ENCODE results near the gene TARBP2.
A peak's percentile ranks its signal among the peaks of the same experiment; 100 is the strongest.
"Not testable (repeated sequence)": the region's sequence is repeated elsewhere in the genome, so short reads cannot be mapped to it uniquely, and the experiment has no call there.

TARBP2 gene

GRCh38 chr12:53513712-53514410, 12.8 kb downstream of the TARBP2 start:
- DNase-seq (ENCODE audit: low spot score), result no peak

GRCh38 chr12:53514628-53515290, 13.7 kb downstream of the TARBP2 start:
- no peak for DNase-seq (ENCODE audit: low spot score)

- DNase-seq (ENCODE audit: low spot score), result no peak
These were observed 14.2 kb downstream of the TARBP2 start for GRCh38 chr12:53515291-53515680.

GRCh38 chr12:53516758-53517455, 15.8 kb downstream of the TARBP2 start:
- no peak for DNase-seq (ENCODE audit: low spot score)

DNA sequence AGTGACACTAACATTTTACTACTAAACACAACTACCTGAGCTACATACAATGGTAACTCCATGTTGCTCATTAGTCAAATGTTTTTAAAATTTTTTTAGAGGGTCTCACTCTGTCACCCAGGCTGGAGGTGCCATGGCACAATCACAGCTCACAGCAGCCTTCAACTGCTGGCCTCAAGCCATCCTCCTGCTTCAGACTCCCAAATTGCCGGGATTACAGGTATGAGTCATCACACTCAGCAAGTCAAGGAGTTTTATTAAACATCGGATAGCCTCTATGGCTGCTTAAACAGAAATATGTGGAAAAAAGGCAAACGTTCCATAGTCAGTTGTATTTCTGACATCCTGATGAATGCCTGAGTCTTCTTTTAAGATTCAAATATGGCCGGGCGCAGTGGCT, 17.3 kb downstream of the TARBP2 start:
- no peak for DNase-seq (ENCODE audit: low spot score)

DNA sequence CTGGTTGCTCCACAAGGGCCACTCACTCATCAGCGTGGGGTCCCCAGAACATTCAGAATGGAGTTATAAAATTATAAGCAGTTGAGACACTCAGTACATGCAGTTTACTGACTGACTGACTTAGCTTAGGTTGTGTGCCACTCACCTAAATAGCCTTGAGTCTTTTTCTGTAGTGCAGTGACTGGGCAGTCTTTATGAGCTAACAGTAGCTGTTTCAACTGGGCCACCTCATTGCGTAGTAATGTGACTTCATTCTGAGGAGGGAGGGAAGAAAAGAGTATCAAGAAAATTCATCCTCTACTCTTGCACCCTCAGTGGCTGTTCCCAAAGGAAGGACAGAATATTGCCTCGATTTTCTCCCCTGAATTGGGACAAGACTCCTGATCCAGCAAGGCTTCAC, 22.0 kb downstream of the TARBP2 start:
- no peak for DNase-seq (ENCODE audit: low spot score)

DNA sequence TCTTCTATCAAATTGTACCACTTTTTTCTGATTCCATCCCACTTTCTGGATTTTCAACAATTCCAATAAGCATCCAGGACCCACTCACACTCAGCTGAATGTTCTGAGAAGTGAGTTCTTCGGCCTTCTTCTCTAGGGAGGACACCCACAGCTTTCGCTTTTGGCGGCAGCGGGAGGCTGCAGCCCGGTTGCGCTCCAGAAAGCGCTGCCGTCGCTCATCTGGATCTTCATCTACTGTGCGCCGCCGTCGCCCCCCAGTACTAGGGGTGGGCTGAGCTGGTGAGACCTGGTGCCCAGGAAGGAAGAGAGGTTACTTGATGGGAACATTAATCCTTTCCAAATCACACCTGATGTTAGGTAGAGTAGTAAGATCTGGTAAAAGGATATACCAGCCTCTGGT, 23.4 kb downstream of the TARBP2 start:
- DNase-seq (ENCODE audit: low spot score), result no peak

DNA sequence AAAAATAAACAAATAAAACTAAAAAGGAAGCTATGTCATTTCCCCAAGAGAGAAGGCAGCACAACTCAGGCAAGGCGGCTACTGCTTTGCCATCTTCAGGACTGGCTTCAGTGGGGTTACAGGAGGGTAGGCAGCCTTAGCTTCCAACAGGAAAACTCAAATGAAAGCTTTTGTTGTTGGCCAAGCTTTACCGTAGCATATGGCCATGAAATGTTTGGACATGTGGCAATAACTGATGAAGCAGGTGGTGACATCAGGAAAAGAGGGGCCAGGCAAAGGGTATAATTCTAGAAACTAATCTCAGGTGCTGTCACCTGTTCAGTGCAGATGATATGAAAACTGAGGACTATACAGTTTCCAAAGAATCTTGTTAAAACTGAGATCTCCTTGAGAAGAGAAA, 29.0 kb downstream of the TARBP2 start:
- no peak for DNase-seq (ENCODE audit: low spot score)

- no peak for DNase-seq (ENCODE audit: low spot score)
These were observed 29.8 kb downstream of the TARBP2 start for GRCh38 chr12:53530920-53531319.

GRCh38 chr12:53532021-53532420, 30.9 kb downstream of the TARBP2 start:
- DNase-seq (ENCODE audit: low spot score), result no peak

DNA sequence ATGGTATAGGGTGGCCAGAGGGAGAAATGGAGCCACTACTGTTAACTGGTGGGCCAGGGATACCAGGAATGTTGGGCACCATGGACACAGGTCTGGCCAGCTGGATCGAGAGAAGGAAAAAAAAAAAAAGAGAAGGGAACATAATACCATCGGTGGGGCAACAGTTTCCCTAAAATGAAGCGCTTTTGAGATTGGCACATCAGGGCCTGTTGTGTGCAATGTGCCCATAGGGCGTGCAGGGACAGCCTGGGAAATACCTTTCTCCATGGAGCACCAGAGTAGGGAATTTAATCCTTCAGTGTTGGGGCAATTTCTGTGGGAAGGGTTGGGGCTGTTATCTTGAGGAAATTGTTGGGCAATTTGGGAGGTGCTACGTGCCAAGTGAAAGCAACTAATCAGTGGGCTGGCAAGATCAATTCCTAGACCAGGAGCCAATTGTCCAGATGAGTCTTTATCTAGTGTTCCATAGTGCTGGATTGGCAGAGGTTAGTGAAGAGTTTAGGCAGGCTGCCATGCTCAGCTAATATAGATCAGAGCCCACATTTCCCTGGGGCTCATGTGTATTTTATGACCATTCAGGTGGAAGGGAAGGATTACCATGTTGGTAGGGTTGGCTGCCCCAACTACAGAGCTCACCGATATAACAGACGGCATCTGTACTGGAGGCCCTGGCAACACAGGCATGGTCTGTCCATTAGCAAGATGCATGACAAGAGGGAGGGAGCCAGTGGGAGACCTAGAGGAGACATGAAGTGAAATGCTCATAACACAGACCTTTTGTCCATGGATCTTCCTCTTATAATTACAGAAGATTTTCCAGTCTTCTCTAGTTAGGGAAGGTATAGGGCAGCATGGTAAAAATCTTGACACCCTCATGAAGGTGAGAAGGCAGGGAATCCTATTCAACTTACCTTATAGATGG, 31.7 kb downstream of the TARBP2 start:
- no peak for DNase-seq (ENCODE audit: low spot score)

DNA sequence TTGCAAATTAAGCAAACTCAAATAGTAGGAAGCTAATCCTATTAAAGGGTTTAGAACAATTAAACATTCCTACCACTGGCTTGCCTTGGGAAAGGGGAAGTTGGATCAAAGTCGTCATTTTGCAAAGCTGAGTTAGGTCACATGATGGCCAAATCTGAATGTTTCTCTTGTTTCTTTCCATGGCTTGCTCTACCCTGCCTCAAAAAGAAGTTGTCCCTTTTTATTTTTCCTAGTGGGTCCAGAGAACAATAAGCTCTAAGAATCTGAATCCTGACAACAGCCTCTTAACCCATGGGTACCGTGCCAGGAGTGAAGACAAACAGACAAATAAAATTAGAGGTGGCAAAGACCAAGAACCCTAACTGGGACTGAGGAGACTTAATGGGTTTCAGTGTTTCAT, 32.4 kb downstream of the TARBP2 start:
- DNase-seq (ENCODE audit: low spot score), result no peak

GRCh38 chr12:53536962-53537361, 35.9 kb downstream of the TARBP2 start:
- no peak for DNase-seq (ENCODE audit: low spot score)

DNA sequence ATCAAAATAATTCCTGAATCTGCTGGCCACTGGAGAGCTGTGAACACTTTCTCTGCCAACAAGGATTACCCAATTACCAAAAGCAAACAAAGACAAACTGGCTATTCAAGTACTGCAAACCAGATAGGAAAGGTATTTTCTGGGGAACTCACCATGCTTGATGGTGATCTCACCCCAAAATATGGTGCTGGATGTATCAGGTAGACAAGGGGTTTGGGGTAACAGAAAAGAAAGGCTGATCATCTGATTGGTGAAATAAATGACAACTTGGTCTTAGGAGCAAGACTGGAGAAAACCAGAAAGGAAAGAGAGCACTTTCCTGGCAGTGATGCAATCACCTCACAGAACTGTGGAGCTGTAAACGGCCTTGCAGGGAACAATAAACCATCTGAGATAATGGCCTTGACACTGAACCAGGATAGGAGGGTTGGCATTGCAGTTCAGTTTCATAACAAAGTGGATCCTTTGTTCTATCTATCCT, 37.2 kb downstream of the TARBP2 start:
- no peak for DNase-seq (ENCODE audit: low spot score)

- DNase-seq (ENCODE audit: low spot score), result no peak
These were observed 38.4 kb downstream of the TARBP2 start for GRCh38 chr12:53539526-53539925.

- DNase-seq (ENCODE audit: low spot score), result peak; percentile 66
These were observed 42.5 kb downstream of the TARBP2 start for GRCh38 chr12:53543539-53543938.

- DNase-seq (ENCODE audit: low spot score), result not testable (repeated sequence)
These were observed 47.3 kb downstream of the TARBP2 start for GRCh38 chr12:53548354-53548753.

DNA sequence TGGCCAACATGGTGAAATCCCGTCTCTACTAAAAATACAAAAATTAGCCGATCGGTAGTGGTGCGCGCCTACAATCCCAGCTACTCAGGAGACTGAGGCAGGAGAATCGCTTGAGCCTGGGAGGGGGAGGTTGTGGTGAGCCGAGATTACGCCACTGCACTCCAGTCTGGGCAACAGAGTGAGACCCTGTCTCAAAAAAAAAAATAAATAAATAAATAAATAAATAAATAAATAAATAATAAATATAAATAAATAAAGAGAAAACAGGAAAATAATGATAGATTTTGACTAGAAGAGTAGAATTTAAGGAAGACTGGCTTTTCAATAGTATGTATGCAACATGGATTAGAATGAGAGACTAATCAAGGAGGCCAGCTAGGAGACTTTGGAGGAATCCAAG, 49.0 kb downstream of the TARBP2 start:
- not testable (repeated sequence) for DNase-seq (ENCODE audit: low spot score)

DNA sequence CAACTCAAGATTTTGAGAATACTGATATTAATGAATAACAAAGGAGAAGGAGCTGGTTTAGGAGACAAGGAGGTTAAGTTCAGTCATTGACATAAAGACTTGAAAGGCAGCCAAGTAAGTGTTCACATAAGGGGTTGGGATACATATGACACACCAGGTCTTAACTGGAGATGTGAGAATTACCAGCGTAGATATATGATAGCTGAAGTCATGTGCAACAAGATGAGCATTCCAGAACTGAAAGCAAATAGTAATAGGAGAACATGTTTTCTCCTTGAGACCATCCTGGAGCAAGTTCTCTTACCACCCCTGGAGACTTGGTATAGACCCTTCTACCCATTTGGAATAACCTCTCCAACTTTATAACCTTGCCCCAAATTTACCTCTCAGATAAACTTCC, 49.5 kb downstream of the TARBP2 start:
- no peak for DNase-seq (ENCODE audit: low spot score)

DNA sequence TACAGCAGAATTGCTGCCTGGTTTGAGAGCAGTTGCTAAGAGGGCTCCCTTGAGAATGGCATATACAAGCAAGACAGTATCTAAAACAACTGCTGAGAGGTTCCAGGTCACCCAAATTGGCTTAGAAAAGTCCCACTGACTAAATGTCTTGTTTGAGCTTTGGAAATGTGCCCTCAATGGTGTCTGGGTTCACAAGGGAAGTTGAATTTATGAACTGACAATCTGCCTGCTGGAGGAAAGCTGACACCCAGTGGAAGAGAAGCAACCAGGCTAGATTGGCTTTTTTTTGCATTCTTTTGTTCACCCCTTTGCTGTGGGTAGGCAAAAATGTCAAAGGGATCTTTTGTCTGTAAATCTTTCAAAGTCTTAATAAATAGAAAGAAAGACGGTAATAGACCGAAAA, 50.8 kb downstream of the TARBP2 start:
- DNase-seq (ENCODE audit: low spot score), result no peak

DNA sequence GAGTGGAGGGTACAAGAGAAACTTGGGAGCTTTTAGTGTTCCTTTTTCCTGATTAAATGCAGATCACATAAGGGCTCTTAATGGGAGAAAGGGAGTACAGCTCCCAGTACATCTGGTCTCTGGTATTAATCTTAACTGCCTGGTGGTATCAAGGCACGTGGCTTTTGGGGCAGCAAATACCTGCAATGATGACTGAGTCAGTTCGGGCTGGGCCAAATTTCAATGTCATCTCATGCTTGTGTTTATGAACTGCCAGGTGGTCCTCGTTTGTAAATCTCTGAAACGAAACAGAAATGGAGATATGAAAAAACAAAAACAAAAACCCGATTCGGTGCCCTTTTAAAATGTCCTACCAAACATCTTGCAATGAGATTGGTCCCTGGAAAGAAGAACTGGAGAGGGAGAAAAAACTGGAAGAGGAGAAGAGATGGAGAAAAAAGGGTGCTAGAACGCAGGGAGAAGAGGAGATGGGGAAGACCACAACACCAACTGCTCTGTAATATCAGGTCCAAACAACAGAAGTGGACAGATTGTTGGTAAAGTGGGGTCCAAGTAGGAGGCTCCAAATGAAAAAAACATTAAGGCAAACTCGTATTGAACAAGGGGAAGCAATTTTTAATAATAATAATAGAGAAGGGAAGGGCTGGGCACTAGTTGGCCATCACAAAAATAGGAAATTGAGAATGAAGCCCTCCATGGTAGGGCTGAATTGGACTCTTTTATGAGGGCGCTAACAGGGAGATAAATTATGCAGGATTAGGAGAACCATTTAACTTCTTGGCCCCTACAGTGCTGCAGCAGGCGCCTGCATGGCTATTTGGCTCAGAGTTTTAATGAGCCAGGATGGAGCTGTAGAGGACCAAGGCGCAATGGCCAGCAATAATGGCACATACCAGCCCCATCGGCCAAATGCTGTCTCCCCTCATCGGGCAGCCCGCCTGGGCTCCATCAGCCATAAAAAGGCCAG, 51.6 kb downstream of the TARBP2 start:
- DNase-seq (ENCODE audit: low spot score), result peak; percentile 56

All from ecto neural progenitor cell (in vitro differentiated cells).